ENCODE measurements around the gene DSTYK.

Gene DSTYK

DNA sequence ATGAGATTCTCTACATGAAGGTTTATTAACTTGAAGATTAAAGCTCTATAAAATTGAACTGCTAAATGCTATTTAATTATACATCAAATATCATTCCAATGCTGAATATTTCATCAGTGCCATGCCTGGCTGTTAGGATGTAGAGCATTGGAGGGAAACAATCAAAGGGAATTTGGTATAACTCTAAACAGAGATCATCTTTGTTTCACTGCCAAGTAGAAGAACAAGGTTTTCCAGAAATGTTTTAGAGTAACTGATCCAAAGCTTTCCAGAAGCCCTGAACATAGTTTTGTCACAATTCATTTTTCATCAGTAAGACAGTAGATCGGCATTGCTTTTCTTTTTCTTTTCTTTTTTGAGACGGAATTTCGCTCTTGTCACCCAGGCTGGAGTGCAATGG, 5.9 kb upstream of the DSTYK start:
- 73 to 74% methylated on average over 3 of the region's 3 CpGs for WGBS, 2 experiments
- no peaks in the 10 kb centered on the region for H3K9me3 ChIP-seq (ENCODE audit: control insufficient read depth, low read length)
- H3K27ac ChIP-seq (ENCODE audit: insufficient read depth, low read depth, low read length, poor library complexity, severe bottlenecking) = no peak overlapping the region
- no peak overlapping the region for H3K4me3 ChIP-seq (ENCODE audit: insufficient read depth, low read depth, low read length)
- H3K36me3 ChIP-seq (ENCODE audit: control insufficient read depth, insufficient read depth, low read length) = no peaks in the 10 kb centered on the region
- H3K27me3 ChIP-seq (ENCODE audit: control insufficient read depth, insufficient read depth, low read length, poor library complexity, severe bottlenecking) = no peaks in the 10 kb centered on the region
- no peaks in the 10 kb centered on the region for H3K4me1 ChIP-seq (ENCODE audit: control insufficient read depth, insufficient read depth, low read length)

GRCh38 chr1:205216588-205216987, 5.1 kb upstream of the DSTYK start:
- H3K27me3 ChIP-seq (ENCODE audit: control insufficient read depth, insufficient read depth, low read length, poor library complexity, severe bottlenecking) = no peaks in the 10 kb centered on the region
- H3K4me3 ChIP-seq (ENCODE audit: insufficient read depth, low read depth, low read length) = no peak overlapping the region
- 79 to 91% methylated on average over 3 to 4 of the region's 4 CpGs for WGBS, 2 experiments

DNA sequence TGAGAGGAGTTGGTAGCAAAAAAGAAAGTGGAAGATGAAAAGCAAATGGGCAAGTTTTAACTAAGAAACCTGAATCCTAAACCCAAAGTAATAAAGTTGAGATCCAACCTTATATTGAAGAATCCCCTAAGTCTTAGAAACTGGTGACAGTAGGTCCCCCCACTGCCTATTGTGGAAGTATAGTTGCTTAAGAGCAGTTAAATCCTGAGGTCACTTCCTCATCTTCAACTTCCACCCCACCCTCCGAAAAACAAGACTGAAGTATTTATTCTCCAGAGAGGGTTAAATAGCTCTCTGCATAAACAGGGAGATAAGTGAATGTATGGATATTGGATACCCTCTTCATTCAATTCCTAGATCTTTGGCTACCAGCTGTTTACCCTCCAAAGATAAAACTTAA, 3.3 kb upstream of the DSTYK start:
- Histone ChIP-seq H3K4me3 (ENCODE audit: insufficient read depth, low read depth, low read length) (no peak overlapping the region), H3K36me3 (ENCODE audit: control insufficient read depth, insufficient read depth, low read length) (no peaks in the 10 kb centered on the region), H3K27ac (ENCODE audit: insufficient read depth, low read depth, low read length, poor library complexity, severe bottlenecking) (no peak overlapping the region), H3K9me3 (ENCODE audit: control insufficient read depth, low read length) (no peaks in the 10 kb centered on the region), H3K27me3 (ENCODE audit: control insufficient read depth, insufficient read depth, low read length, poor library complexity, severe bottlenecking) (no peaks in the 10 kb centered on the region), H3K4me1 (ENCODE audit: control insufficient read depth, insufficient read depth, low read length) (no peaks in the 10 kb centered on the region)
- 100% methylated on average over 1 of the region's 1 CpG; no CpG with 5 or more reads in 1 of the 2 experiments for WGBS, 2 experiments

More at GRCh38 chr1:205216588-205216987, 5.1 kb upstream of the DSTYK start:
- Histone ChIP-seq H3K4me1 (ENCODE audit: control insufficient read depth, insufficient read depth, low read length) (no peaks in the 10 kb centered on the region), H3K36me3 (ENCODE audit: control insufficient read depth, insufficient read depth, low read length) (no peaks in the 10 kb centered on the region), H3K9me3 (ENCODE audit: control insufficient read depth, low read length) (no peaks in the 10 kb centered on the region), H3K27ac (ENCODE audit: insufficient read depth, low read depth, low read length, poor library complexity, severe bottlenecking) (no peak overlapping the region)

DNA sequence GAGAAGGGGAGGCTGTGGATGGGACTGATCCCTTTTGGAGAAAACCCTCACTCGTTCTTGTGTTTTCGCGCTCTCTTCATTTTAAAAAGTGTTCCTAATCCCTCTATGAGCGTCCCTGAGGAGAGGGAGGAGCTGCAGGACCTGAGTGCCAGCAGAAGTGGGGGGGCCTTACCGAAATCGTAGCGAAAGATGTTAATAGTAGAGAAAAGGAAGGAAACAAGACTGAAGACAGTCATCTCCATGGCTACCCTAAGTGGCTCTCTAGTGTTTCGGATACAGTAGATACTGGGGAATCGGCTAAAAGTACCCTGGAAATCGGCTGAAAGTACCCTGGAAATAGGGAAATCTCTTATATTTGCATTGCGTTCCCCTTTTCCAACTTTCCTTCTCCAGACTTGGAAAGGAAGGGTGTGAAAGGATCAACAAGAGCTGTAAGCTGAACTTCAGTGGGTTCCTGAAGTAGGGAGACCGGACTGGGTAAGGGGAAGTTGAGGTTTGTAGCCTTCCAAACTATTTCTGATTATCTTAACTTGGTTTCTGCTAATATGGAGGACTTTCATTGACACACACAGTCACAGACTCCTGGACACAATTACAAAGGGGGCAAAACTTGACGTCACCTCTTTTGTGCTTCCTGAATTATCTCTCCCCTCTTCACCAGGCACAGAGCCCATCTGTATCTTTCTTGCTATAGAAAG, 486 bp upstream of the DSTYK start:
- WGBS, 2 experiments = 65 to 67% methylated on average over 13 of the region's 13 CpGs
- H3K36me3 ChIP-seq (ENCODE audit: control insufficient read depth, insufficient read depth, low read length) = no peaks in the 10 kb centered on the region
- H3K4me3 ChIP-seq (ENCODE audit: insufficient read depth, low read depth, low read length) = peak overlapping the region; percentile 96
- H3K27me3 ChIP-seq (ENCODE audit: control insufficient read depth, insufficient read depth, low read length, poor library complexity, severe bottlenecking) = no peaks in the 10 kb centered on the region
- H3K9me3 ChIP-seq (ENCODE audit: control insufficient read depth, low read length) = no peaks in the 10 kb centered on the region
- no peak overlapping the region for H3K27ac ChIP-seq (ENCODE audit: insufficient read depth, low read depth, low read length, poor library complexity, severe bottlenecking)
- peaks cover 8% of the 10 kb centered on the region for H3K4me1 ChIP-seq (ENCODE audit: control insufficient read depth, insufficient read depth, low read length)

- Histone ChIP-seq H3K27me3 (ENCODE audit: control insufficient read depth, insufficient read depth, low read length, poor library complexity, severe bottlenecking) (no peaks in the 10 kb centered on the region), H3K4me1 (ENCODE audit: control insufficient read depth, insufficient read depth, low read length) (peaks cover 8% of the 10 kb centered on the region), H3K9me3 (ENCODE audit: control insufficient read depth, low read length) (no peaks in the 10 kb centered on the region), H3K4me3 (ENCODE audit: insufficient read depth, low read depth, low read length) (peak overlapping the region; percentile 96), H3K36me3 (ENCODE audit: control insufficient read depth, insufficient read depth, low read length) (no peaks in the 10 kb centered on the region), H3K27ac (ENCODE audit: insufficient read depth, low read depth, low read length, poor library complexity, severe bottlenecking) (peak overlapping the region; percentile 87)
- WGBS, 2 experiments = 0% methylated on average over 31 of the region's 31 CpGs
Measured at GRCh38 chr1:205210756-205211168, 740 bp downstream of the DSTYK start.

DNA sequence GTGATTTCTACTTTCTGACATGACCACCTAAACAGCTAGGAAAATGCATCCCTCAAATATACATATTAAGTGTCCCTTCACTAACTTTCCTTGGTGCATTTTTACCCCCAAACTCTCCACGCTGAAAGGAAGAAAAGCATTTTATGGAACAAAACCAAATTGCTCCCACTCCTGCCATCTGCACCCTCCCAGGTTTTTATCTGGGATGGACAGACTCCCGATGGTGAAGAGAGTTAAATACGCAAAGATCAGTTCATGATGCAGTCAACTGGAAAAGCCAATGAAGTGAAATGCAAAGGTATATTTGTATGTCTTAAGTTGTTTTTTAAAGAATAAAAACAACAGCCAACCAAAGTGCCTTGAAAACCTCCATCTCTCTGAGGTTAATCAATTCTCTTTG, 2.7 kb downstream of the DSTYK start:
- H3K27me3 ChIP-seq (ENCODE audit: control insufficient read depth, insufficient read depth, low read length, poor library complexity, severe bottlenecking) = no peaks in the 10 kb centered on the region
- H3K36me3 ChIP-seq (ENCODE audit: control insufficient read depth, insufficient read depth, low read length) = no peaks in the 10 kb centered on the region
- WGBS, 2 experiments = 83 to 91% methylated on average over 3 of the region's 3 CpGs
- H3K4me3 ChIP-seq (ENCODE audit: insufficient read depth, low read depth, low read length) = no peak overlapping the region
- H3K4me1 ChIP-seq (ENCODE audit: control insufficient read depth, insufficient read depth, low read length) = peaks cover 13% of the 10 kb centered on the region
- H3K9me3 ChIP-seq (ENCODE audit: control insufficient read depth, low read length) = no peaks in the 10 kb centered on the region
- H3K27ac ChIP-seq (ENCODE audit: insufficient read depth, low read depth, low read length, poor library complexity, severe bottlenecking) = no peak overlapping the region

GRCh38 chr1:205205055-205205454, 6.4 kb downstream of the DSTYK start:
- Histone ChIP-seq H3K4me3 (ENCODE audit: insufficient read depth, low read depth, low read length) (no peak overlapping the region), H3K4me1 (ENCODE audit: control insufficient read depth, insufficient read depth, low read length) (peaks cover 13% of the 10 kb centered on the region), H3K9me3 (ENCODE audit: control insufficient read depth, low read length) (no peaks in the 10 kb centered on the region), H3K27me3 (ENCODE audit: control insufficient read depth, insufficient read depth, low read length, poor library complexity, severe bottlenecking) (no peaks in the 10 kb centered on the region), H3K36me3 (ENCODE audit: control insufficient read depth, insufficient read depth, low read length) (no peaks in the 10 kb centered on the region), H3K27ac (ENCODE audit: insufficient read depth, low read depth, low read length, poor library complexity, severe bottlenecking) (no peak overlapping the region)

- Histone ChIP-seq H3K4me3 (ENCODE audit: insufficient read depth, low read depth, low read length) (no peak overlapping the region), H3K36me3 (ENCODE audit: control insufficient read depth, insufficient read depth, low read length) (no peaks in the 10 kb centered on the region), H3K9me3 (ENCODE audit: control insufficient read depth, low read length) (no peaks in the 10 kb centered on the region), H3K27me3 (ENCODE audit: control insufficient read depth, insufficient read depth, low read length, poor library complexity, severe bottlenecking) (no peaks in the 10 kb centered on the region), H3K27ac (ENCODE audit: insufficient read depth, low read depth, low read length, poor library complexity, severe bottlenecking) (no peak overlapping the region), H3K4me1 (ENCODE audit: control insufficient read depth, insufficient read depth, low read length) (peaks cover 13% of the 10 kb centered on the region)
Measured at GRCh38 chr1:205204552-205204951, 7.0 kb downstream of the DSTYK start.

DNA sequence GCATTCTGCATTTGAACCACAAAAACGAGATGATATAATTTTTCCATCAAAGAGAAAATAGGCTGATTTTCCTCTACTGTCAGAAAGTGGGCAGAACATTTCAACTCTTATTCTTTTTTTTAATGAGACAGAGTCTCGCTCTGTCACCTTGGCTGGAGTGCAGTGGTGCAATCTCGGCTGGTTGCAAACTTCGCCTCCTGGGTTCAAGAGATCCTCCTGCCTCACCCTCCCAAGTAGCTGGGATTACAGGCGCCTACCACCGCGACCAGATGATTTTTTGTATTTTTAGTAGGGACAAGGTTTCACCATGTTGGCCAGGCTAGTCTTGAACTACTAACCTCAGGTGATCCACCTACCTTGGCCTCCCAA, 11.6 kb downstream of the DSTYK start:
- WGBS, 2 experiments = 88 to 93% methylated on average over 7 of the region's 7 CpGs
- H3K4me1 ChIP-seq (ENCODE audit: control insufficient read depth, insufficient read depth, low read length) = peaks cover 6% of the 10 kb centered on the region
- H3K27me3 ChIP-seq (ENCODE audit: control insufficient read depth, insufficient read depth, low read length, poor library complexity, severe bottlenecking) = no peaks in the 10 kb centered on the region
- no peak overlapping the region for H3K4me3 ChIP-seq (ENCODE audit: insufficient read depth, low read depth, low read length)
- H3K36me3 ChIP-seq (ENCODE audit: control insufficient read depth, insufficient read depth, low read length) = no peaks in the 10 kb centered on the region
- no peak overlapping the region for H3K27ac ChIP-seq (ENCODE audit: insufficient read depth, low read depth, low read length, poor library complexity, severe bottlenecking)
- no peaks in the 10 kb centered on the region for H3K9me3 ChIP-seq (ENCODE audit: control insufficient read depth, low read length)

DNA sequence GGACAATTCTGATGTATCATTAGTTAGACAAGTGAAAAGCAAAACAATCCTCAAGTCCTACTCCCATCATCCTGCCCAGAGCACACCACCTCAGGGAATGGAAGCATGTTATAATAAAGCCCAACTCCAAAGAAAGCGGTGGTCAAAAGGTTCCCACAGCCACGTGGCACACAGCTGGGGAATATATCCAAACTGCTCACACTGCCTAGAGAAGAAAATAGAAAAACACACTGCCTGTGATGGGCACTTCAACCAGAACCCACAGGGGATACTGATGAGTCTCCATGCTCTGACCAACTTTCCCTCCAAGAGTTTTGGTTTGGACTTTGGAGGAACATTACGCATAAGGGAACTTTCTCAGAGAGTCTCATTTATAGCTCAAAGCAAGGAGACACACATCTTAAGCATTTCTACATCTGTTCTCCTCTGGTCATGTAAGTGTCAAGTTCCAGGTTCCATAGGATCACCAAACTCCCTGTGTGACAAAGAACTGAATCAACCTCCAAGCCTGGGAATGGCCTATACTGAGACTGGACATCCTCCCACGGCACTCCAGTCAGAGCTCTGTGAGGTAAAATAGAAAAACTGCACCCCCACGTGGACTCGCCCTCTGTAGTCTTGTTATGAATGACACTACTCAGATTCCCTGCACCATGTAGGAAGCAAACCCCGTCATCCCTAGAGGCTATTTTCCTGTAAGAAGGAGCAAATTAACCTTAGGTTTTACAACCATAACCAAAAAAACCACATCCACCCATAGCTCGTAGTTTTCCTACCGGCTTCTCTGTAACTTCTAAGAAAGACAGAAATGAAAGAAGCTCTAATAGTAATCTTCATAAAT, 12.2 kb downstream of the DSTYK start:
- Histone ChIP-seq H3K27ac (ENCODE audit: insufficient read depth, low read depth, low read length, poor library complexity, severe bottlenecking) (no peak overlapping the region), H3K9me3 (ENCODE audit: control insufficient read depth, low read length) (no peaks in the 10 kb centered on the region), H3K4me3 (ENCODE audit: insufficient read depth, low read depth, low read length) (no peak overlapping the region), H3K27me3 (ENCODE audit: control insufficient read depth, insufficient read depth, low read length, poor library complexity, severe bottlenecking) (no peaks in the 10 kb centered on the region), H3K4me1 (ENCODE audit: control insufficient read depth, insufficient read depth, low read length) (no peaks in the 10 kb centered on the region), H3K36me3 (ENCODE audit: control insufficient read depth, insufficient read depth, low read length) (no peaks in the 10 kb centered on the region)
- 92 to 96% methylated on average over 9 of the region's 9 CpGs for WGBS, 2 experiments
